ENCODE data around the gene OSBPL7.

GRCh38 chr17:47844227-47844626 lies 22.6 kb upstream of the OSBPL7 start:
- TF ChIP-seq, protein P1, sequence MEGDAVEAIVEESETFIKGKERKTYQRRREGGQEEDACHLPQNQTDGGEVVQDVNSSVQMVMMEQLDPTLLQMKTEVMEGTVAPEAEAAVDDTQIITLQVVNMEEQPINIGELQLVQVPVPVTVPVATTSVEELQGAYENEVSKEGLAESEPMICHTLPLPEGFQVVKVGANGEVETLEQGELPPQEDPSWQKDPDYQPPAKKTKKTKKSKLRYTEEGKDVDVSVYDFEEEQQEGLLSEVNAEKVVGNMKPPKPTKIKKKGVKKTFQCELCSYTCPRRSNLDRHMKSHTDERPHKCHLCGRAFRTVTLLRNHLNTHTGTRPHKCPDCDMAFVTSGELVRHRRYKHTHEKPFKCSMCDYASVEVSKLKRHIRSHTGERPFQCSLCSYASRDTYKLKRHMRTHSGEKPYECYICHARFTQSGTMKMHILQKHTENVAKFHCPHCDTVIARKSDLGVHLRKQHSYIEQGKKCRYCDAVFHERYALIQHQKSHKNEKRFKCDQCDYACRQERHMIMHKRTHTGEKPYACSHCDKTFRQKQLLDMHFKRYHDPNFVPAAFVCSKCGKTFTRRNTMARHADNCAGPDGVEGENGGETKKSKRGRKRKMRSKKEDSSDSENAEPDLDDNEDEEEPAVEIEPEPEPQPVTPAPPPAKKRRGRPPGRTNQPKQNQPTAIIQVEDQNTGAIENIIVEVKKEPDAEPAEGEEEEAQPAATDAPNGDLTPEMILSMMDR (optimal IDR thresholded peaks at IDR 0.05 in 1 of 3, IDR thresholded peaks at IDR 0.05 in 1 of 3, conservative IDR thresholded peaks at IDR 0.05 in 1 of 3; ENCODE audit: extremely low read depth in 1 of 3, insufficient read depth in 2 of 3, low read length in 3 of 3) = no peak
- TF ChIP-seq EZH2 (IDR thresholded peaks at IDR 0.05; ENCODE audit: low read length) = no peak

Data from keratinocyte (primary cell).